Stimulated activated memory B cell treated with anti-CD40 and anti-IgM and Interleukin-4, amounts not matched to agents 10 μg/mL and 1 μg/mL and 100 μg/mL, for 72 hours (primary cell): Measurements from ENCODE around the gene GALNT17.

Experiments used
- ATAC-seq: fragments of 150-1000 bp; cut with Tn5 transposase; 2 replicates; pipeline ENCODE4 v1.10.0; 2021
- H3K27ac Mint-ChIP-seq: one replicate; pipeline ENCODE4 v1.8.0; 2022; ENCODE audit warnings: mild to moderate bottlenecking, mixed read lengths
- H3K27me3 Mint-ChIP-seq: one replicate; pipeline ENCODE4 v1.8.0; 2022; ENCODE audit warnings: mixed read lengths
- H3K36me3 Mint-ChIP-seq: one replicate; pipeline ENCODE4 v1.8.0; 2022; ENCODE audit warnings: mixed read lengths
- H3K4me1 Mint-ChIP-seq: one replicate; pipeline ENCODE4 v1.8.0; 2022; ENCODE audit warnings: mixed read lengths
- H3K4me3 Mint-ChIP-seq: one replicate; pipeline ENCODE4 v1.8.0; 2022; ENCODE audit warnings: mild to moderate bottlenecking, moderate library complexity, mixed read lengths
- H3K9me3 Mint-ChIP-seq: one replicate; pipeline ENCODE4 v1.8.0; 2022; ENCODE audit warnings: mixed read lengths

GALNT17 gene

DNA sequence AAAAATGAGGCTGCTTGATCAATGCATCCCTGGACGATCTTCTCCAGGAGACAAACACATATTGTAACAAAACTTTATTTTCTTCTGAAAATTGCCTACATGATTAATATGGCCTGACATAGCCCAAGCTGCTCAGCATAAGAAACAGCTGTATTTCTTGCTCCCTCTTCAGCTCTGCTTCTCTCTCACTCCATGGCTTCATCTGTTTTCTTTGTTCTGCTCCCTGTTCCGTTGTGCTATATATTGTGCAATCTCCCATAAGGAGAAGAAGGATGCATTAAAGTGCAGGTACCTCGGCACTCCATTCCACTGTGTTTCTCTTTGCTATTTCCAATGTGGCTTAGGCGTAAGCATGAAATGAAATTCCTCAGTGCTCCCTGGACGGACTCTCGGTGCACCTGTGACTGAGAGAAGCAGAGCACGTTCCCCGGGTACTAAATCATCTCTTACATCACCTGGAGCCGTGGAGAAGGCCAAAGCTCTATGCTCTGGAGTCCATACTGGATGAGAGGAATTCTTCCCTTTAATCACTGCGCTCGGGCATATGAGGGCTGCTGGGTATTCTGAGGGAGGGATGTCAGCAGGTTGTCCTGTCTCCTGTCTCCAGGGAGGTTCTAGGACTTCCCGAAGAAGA is 254.3 kb downstream of the GALNT17 start:
- Mint-ChIP-seq H3K4me3 (no peak overlapping the region), H3K9me3 (peaks cover 3% of the 10 kb centered on the region), H3K27ac (no peak overlapping the region), H3K36me3 (no peaks in the 10 kb centered on the region), H3K4me1 (no peaks in the 10 kb centered on the region), H3K27me3 (no peaks in the 10 kb centered on the region)
- ATAC-seq, result no peak

DNA sequence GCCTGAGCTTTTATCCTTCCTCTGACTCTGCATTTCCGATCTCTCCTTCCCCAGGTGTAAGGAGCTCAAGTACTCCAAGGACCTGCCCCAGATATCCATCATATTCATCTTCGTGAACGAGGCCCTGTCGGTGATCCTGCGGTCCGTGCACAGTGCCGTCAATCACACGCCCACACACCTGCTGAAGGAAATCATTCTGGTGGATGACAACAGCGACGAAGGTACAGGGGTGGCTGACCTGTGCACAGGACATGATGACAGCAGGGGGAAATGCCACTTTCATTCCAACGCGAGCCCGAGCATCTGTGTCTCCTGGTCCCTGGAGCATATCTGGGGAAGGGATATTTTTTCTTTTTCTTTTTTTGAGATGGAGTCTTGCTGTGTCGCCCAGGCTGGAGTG is 256.2 kb downstream of the GALNT17 start:
- Mint-ChIP-seq H3K9me3 (peaks cover 3% of the 10 kb centered on the region), H3K4me3 (no peak overlapping the region), H3K36me3 (no peaks in the 10 kb centered on the region)

DNA sequence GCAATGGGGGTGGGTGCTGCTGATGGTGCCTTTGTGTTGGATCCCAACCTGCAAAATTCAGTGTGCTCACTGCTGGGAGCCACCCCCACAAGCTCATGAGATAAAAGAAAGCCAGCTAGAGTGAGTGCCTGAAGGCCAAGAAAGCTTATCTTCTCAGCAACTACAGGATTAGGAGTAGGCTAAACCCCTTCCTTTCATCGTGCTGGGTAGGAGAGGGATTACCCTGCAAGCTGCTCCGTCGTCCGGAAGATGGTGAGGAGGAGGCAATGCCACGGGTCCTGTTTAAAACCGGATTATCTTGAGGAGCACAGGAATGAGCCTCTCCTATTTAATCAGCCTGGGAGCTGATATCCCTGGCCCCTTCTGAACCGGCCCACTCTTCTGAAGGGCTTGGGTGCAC is 258.0 kb downstream of the GALNT17 start:
- Mint-ChIP-seq H3K9me3 (peaks cover 4% of the 10 kb centered on the region), H3K4me1 (no peaks in the 10 kb centered on the region), H3K4me3 (no peak overlapping the region), H3K27ac (no peak overlapping the region), H3K36me3 (no peaks in the 10 kb centered on the region), H3K27me3 (no peaks in the 10 kb centered on the region)
- ATAC-seq, result no peak

More for the DNA sequence above, 256.2 kb downstream of the GALNT17 start:
- ATAC-seq, result no peak
- Mint-ChIP-seq H3K4me1 (no peaks in the 10 kb centered on the region), H3K27ac (no peak overlapping the region), H3K27me3 (no peaks in the 10 kb centered on the region)

DNA sequence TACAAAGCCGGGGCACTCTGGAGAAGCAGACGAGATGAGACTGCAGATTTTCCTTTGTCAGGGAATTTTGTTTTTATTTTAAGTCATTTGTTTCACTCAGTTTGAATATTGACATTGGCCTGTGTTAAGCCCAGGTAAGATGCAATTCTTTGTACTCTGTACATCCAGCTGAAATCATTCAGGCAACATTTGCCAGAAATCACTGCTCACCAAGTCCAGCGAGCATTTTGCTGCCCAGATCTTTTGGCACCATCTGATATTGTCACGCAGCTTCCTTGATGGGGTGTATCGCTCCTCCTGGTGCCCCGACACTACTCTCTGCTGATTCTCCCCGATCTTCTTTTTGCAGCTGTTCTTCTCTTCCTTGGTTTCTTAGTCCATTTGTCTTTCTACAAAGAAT is 261.7 kb downstream of the GALNT17 start:
- no peak overlapping the region for H3K4me3 Mint-ChIP-seq
- no peaks in the 10 kb centered on the region for H3K4me1 Mint-ChIP-seq
- no peak overlapping the region for H3K27ac Mint-ChIP-seq
- H3K27me3 Mint-ChIP-seq, result no peaks in the 10 kb centered on the region
- H3K36me3 Mint-ChIP-seq, result no peaks in the 10 kb centered on the region
- no peak for ATAC-seq
- H3K9me3 Mint-ChIP-seq, result peaks cover 12% of the 10 kb centered on the region

DNA sequence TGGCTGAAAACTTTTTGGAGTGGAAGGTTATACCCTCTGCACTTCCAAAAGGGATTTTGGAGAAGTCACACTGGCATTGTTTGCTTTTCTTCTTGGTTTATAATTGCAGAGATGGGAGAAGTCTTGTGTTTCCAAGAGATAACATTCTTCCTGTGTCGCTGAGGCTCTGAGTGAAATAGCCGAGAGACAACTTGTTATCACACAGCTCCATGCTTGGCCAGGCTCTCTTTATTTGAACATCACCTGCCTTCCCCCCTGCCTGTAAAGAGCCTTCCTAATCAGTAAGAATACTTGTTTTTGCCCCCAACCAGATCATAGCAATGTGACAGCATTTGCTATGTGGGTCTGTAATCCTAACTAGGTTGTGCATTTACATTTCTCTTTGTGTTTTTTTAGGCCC is 270.7 kb downstream of the GALNT17 start:
- Mint-ChIP-seq H3K9me3 (peaks cover 11% of the 10 kb centered on the region), H3K27me3 (no peaks in the 10 kb centered on the region), H3K4me1 (no peaks in the 10 kb centered on the region), H3K36me3 (no peaks in the 10 kb centered on the region), H3K4me3 (no peak overlapping the region), H3K27ac (no peak overlapping the region)
- ATAC-seq, result no peak

DNA sequence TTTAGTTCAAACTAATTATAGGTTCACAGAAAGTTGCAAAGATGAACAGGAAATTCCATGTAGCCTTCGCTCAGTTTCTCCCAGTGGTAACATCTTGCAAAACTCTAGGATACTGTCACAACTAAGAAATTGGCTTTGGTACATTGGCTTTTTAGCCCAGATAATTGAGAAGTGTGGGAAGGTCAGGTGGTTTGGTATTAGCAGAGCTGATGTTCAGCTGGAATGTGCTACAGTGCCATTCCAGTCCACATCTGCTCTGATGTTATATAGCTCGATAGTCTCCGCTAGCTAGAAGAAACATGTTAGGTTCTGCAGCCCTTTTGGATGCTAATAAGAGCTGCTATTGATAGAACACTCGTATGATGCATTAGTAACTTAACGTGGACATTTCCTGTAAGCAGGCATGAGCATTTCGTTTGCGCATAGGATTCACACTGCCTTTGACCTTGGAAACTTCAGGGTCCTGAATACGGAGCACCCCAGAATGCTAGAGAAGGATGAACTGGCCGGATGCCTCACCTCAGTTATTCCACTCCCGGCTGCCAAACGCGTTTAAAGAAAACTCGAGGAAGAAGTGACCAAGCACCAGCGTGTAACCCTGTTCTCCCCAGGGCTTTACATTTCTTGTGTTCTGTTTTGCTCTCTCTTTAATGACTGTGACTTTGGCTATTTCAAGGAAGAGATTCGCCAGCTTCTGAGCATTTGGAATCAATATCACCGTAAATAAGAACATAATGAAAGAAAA is 271.4 kb downstream of the GALNT17 start:
- no peaks in the 10 kb centered on the region for H3K27me3 Mint-ChIP-seq
- H3K4me1 Mint-ChIP-seq, result no peaks in the 10 kb centered on the region
- H3K4me3 Mint-ChIP-seq, result no peak overlapping the region
- H3K9me3 Mint-ChIP-seq, result peaks cover 9% of the 10 kb centered on the region
- no peak overlapping the region for H3K27ac Mint-ChIP-seq
- no peak for ATAC-seq
- no peaks in the 10 kb centered on the region for H3K36me3 Mint-ChIP-seq

GRCh38 chr7:71404726-71405345 is 272.9 kb downstream of the GALNT17 start:
- Mint-ChIP-seq H3K9me3 (peaks cover 13% of the 10 kb centered on the region), H3K4me3 (no peak overlapping the region), H3K36me3 (no peaks in the 10 kb centered on the region), H3K4me1 (no peaks in the 10 kb centered on the region), H3K27me3 (no peaks in the 10 kb centered on the region), H3K27ac (no peak overlapping the region)
- ATAC-seq, result no peak

DNA sequence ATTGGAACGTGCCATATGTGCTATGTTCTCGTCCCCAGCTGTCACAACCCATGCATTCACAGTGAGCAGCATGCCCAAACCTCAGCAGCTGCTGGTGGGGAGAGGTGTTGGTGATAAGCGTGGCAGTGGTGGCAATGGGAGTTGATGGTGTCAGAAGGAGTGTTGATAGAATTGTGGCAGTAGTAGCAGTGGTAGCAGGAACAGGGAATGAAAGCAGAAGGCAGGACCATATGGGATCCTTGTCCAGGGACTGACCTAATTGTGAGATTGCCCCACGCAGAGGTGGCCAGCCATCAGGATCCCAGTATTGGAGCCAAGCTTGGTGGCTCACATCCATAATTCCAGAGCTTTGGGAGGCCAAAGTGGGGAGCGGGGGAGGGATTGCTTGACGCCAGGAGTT is 276.3 kb downstream of the GALNT17 start:
- no peaks in the 10 kb centered on the region for H3K36me3 Mint-ChIP-seq
- H3K4me3 Mint-ChIP-seq, result no peak overlapping the region
- ATAC-seq, result no peak
- H3K9me3 Mint-ChIP-seq, result peaks cover 18% of the 10 kb centered on the region
- H3K27me3 Mint-ChIP-seq, result no peaks in the 10 kb centered on the region
- H3K27ac Mint-ChIP-seq, result no peak overlapping the region
- H3K4me1 Mint-ChIP-seq, result no peaks in the 10 kb centered on the region

DNA sequence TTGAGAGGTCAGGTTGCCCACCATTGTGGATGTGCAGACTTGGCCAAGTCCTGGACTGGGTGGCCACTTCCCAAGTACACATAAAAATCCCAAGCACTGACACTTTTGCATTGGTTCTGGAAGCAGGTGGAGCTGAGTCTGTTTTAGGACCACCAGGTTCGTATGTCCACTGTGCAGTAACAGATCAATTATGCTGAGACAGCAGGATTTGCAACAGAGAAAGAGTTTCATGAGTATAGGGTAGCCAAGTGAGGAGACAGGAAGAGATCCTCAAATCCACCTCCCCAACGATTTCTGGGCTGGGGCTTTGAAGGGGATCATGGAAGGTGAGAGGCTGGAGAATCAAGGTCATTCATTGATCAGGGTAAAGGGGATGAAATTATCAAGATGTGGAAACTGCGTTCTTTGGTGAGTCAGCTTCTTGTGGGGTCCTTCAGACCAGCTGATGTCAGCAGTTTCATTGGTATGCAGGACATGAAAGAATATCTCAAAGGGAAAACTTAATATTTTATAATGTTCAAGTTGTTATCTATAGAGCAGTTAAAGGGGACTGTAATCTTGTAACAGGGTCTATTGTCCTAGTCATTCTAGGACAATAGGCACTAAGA is 277.7 kb downstream of the GALNT17 start:
- Mint-ChIP-seq H3K27ac (no peak overlapping the region), H3K27me3 (no peaks in the 10 kb centered on the region), H3K36me3 (no peaks in the 10 kb centered on the region), H3K9me3 (peaks cover 15% of the 10 kb centered on the region), H3K4me3 (no peak overlapping the region), H3K4me1 (no peaks in the 10 kb centered on the region)
- ATAC-seq, result no peak

DNA sequence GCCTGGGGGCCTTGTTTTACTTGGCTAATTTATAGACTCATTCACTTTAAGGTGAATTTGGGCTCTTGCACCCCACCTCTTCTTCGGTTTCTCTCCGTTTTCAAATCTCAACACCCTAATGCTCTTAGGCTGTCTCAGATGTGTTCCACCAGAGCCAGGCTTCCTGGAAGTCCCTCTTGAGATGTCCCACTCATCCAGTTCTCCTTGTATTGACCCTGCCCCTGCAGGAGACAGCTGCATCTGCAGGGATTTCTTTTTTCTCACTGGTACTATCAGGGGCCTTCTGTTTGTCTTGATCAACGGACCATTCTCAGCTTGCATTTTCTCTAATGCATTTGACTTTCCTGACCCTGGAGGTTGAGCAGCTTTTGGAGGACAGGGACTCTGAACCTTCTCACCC is 279.5 kb downstream of the GALNT17 start:
- no peak overlapping the region for H3K27ac Mint-ChIP-seq
- ATAC-seq, result no peak
- H3K27me3 Mint-ChIP-seq, result no peaks in the 10 kb centered on the region
- H3K9me3 Mint-ChIP-seq, result peaks cover 18% of the 10 kb centered on the region
- H3K4me3 Mint-ChIP-seq, result no peak overlapping the region
- no peaks in the 10 kb centered on the region for H3K4me1 Mint-ChIP-seq
- no peaks in the 10 kb centered on the region for H3K36me3 Mint-ChIP-seq

- Mint-ChIP-seq H3K27ac (no peak overlapping the region), H3K36me3 (no peaks in the 10 kb centered on the region), H3K27me3 (no peaks in the 10 kb centered on the region), H3K4me3 (no peak overlapping the region), H3K4me1 (no peaks in the 10 kb centered on the region), H3K9me3 (peaks cover 17% of the 10 kb centered on the region)
- ATAC-seq, result no peak
These were observed 282.5 kb downstream of the GALNT17 start for GRCh38 chr7:71414490-71414889.

GRCh38 chr7:71419546-71420337 is 287.8 kb downstream of the GALNT17 start:
- Mint-ChIP-seq H3K4me1 (no peaks in the 10 kb centered on the region), H3K4me3 (no peak overlapping the region), H3K36me3 (no peaks in the 10 kb centered on the region), H3K27me3 (no peaks in the 10 kb centered on the region), H3K27ac (no peak overlapping the region), H3K9me3 (peaks cover 13% of the 10 kb centered on the region)
- ATAC-seq, result no peak

- Mint-ChIP-seq H3K27ac (no peak overlapping the region), H3K4me3 (no peak overlapping the region), H3K27me3 (no peaks in the 10 kb centered on the region), H3K4me1 (no peaks in the 10 kb centered on the region), H3K9me3 (peaks cover 10% of the 10 kb centered on the region), H3K36me3 (no peaks in the 10 kb centered on the region)
- ATAC-seq, result no peak
These were observed 290.2 kb downstream of the GALNT17 start for GRCh38 chr7:71422104-71422503.

- Mint-ChIP-seq H3K4me3 (no peak overlapping the region), H3K4me1 (no peaks in the 10 kb centered on the region), H3K27me3 (no peaks in the 10 kb centered on the region), H3K9me3 (peaks cover 7% of the 10 kb centered on the region), H3K36me3 (no peaks in the 10 kb centered on the region), H3K27ac (no peak overlapping the region)
- ATAC-seq, result no peak
These were observed 292.5 kb downstream of the GALNT17 start for GRCh38 chr7:71424166-71425035.
